Fibroblast of villous mesenchyme (primary cell): ENCODE results near the gene SPATA2L. TPM values are rescaled to one million over a fixed set of nuclear protein-coding genes. Genes with fewer than 3 reads are reported as not detected.
"Not testable (repeated sequence)": the region's sequence is repeated elsewhere in the genome, so short reads cannot be mapped to it uniquely, and the experiment has no call there.

Experiments
- DNase-seq: peaks from one replicate; pipeline ENCODE4 v3.0.0-alpha.2; 2010; ENCODE audit warnings: low read depth
- H3K4me3 ChIP-seq: 2 replicates; pipeline ENCODE4 v1.5.1; 2011; ENCODE audit warnings: low read depth, mild to moderate bottlenecking, low read length
- total RNA-seq: library from RNA; depleted of rRNA; stranded (reverse); fragments of >200 nt; gene quantifications from 2 replicates; pipeline ENCODE4 v1.2.3, GENCODE V29; 2012
- TF ChIP-seq, protein P1 (sequence below): IDR thresholded peaks from 2 replicates; pipeline ENCODE4 v1.5.1; 2012; ENCODE audit warnings: low read depth, mild to moderate bottlenecking, low read length; ENCODE audit not compliant: insufficient read depth

The SPATA2L gene
- total RNA-seq, 1 donor: 9.5 TPM

DNA sequence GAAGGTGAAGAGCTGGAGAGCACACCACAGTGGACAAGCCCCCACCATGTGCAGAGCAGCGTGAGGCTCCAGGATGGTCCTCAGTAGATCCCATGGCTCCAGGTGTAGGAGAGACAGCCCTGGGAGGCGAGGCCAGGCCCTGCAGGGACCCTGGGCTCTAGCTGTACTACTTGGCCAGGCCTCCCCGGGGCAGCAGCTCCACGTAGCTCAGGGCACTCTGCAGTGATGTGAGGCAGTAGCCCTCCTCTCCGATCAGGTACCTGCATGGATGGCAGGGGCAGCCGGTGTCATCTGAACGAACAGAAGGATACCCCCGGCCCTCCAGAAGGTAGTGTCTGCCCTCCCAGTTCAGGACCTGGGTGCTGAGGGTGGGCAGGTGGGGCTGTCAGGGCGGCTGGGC is 6.2 kb upstream of the SPATA2L start:
- TF ChIP-seq, protein P1, sequence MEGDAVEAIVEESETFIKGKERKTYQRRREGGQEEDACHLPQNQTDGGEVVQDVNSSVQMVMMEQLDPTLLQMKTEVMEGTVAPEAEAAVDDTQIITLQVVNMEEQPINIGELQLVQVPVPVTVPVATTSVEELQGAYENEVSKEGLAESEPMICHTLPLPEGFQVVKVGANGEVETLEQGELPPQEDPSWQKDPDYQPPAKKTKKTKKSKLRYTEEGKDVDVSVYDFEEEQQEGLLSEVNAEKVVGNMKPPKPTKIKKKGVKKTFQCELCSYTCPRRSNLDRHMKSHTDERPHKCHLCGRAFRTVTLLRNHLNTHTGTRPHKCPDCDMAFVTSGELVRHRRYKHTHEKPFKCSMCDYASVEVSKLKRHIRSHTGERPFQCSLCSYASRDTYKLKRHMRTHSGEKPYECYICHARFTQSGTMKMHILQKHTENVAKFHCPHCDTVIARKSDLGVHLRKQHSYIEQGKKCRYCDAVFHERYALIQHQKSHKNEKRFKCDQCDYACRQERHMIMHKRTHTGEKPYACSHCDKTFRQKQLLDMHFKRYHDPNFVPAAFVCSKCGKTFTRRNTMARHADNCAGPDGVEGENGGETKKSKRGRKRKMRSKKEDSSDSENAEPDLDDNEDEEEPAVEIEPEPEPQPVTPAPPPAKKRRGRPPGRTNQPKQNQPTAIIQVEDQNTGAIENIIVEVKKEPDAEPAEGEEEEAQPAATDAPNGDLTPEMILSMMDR: no peak
- H3K4me3 ChIP-seq: no peak overlapping the region

DNA sequence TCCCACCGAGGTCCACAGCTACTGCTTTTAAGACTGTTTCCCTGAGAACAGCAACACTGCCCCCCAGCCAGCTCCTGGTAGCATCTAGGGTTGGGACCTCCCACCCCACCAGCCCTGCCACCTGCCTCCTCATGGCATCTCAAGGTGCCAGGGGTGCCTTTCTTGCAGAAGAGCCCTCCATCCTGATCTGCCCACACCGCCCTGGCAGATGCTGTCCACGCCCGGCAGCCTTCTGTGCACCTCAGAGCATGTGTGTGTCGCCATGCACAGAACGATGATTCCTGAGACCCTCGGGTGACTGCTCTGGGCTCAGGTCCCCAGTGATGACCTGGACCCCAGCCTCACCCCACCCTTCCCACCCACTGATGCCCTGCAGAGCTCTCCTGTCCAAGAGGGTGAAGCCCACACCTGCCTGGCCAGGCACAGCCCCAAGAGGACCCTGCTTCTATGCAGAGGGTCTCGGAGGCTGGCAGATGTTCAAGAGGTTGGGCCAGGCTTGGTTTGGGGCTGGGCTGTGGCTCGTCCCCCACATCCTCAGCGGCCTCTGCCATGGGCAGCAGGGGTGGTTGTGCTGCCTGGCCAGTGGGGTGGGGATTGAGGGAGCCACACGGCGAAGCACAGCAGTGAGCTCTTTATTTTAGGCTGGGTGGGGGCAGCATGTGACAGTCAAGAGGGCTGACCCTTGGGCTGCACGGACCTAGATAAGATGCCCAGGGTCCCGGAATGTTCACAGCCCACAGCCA is 5.2 kb upstream of the SPATA2L start:
- TF ChIP-seq, protein P1: no peak
- DNase-seq: no peak

More for the DNA sequence above, 6.2 kb upstream of the SPATA2L start:
- no peak for DNase-seq

DNA sequence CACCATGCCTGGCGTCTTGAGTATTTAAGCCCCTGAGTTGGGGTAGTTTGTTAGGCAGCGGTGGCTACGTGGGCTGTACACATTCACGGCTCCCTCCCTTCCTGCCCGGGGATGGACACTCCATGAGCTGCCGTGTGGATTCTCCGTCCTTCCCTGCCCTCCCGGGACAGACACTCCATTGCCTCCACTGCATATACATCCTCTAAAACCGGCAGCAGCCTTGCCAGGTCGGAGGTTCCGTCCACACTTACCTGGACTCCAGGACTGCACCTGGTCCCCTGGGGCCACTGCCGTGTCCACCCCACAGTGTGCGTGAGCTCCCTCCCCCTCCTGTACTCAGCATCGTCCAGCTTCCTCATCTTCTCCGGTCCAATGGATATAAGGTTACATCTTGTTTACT is 3.5 kb upstream of the SPATA2L start:
- TF ChIP-seq, protein P1: no peak
- no peak for DNase-seq
- H3K4me3 ChIP-seq: no peak overlapping the region

More for the DNA sequence above, 5.2 kb upstream of the SPATA2L start:
- H3K4me3 ChIP-seq: no peak overlapping the region

DNA sequence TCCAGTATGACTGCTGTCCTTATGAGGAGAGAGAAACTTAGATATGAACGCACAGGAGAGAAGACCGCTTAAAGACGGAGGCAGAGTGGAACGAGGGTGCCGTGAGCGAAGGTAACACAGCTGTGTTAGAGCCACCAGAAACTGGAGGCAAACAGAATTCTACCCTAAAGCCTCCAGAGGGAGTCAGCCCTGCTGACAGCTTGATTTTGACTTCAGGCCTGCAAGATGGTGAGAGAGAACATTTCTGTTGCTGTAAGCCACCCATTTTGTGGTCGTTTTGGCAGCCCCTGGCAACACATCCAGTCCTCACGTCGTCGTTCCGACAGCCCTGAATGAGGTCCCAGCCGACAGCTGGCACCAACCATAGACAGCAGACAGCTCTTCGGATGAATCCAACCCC is 2.8 kb upstream of the SPATA2L start:
- DNase-seq: no peak
- no peak overlapping the region for H3K4me3 ChIP-seq
- TF ChIP-seq, protein P1: no peak

DNA sequence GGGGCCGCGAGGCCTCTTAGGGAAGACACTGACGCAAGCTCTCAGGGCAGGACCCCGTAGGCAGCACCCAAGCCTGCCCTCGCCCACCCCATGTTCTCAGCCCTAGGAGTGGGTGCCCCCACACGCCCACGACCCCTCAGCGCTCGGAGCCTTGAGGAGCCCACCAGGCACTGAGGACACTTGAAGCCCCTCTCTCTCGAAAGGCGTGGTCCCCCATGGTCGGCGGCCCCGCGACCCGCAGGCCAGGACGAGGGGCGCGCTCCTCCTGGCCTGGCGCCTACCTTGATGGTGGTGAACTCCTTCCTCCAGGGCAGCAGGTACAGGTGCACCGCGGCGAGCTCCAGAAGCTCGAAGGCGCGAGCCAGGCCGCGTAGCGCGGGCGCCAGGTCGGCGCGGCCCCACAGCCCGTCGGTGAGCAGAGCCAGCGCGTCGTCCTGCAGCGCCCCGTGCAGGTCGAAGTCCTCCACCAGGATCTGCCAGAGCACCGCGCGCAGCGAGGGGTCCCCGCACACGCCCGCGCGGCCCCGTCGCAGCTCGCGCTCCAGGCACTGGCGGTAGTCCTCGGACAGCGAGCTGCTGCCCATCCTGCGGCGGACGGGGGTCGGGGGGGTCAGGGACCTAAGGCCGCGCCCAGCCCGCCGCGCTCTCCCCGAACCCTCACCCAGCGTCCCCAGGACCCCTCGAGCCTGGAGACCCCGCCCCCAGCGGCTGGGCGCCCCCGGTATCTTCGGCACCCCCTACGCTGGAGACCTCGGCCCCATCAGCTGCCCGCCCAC is 668 bp downstream of the SPATA2L start:
- TF ChIP-seq, protein P1: peak; percentile 30
- H3K4me3 ChIP-seq: peak overlapping the region; percentile 80
- DNase-seq: peak; percentile 56

DNA sequence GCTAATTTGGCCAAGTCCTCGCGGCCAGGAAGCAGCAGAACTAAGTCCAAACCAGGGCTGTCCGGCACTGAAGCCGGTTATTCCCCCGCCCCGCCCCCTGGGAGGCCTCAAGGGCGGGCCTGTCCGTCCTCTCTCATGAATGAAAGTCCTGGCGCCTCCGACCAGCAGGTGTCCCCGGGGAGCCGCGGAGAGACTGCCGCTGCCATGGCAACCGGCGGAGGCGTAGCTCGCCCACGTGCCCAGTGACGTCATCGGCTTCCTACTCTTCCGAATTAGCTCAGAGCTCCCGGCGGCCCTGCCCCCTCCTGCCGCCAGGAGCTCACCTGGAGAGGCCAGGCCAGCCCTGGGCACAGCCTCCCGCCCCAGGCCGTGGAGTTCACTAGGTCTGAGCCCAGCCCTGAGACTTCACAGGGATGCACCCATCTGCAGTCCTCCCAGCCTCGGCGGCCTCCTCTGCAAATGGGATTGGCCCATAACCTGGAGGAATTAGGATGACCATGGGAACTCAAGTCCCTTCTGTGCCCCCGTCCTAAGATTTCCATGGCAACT is 1.3 kb downstream of the SPATA2L start:
- TF ChIP-seq, protein P1: peak; percentile 69
- H3K4me3 ChIP-seq: peak overlapping the region; percentile 80

DNA sequence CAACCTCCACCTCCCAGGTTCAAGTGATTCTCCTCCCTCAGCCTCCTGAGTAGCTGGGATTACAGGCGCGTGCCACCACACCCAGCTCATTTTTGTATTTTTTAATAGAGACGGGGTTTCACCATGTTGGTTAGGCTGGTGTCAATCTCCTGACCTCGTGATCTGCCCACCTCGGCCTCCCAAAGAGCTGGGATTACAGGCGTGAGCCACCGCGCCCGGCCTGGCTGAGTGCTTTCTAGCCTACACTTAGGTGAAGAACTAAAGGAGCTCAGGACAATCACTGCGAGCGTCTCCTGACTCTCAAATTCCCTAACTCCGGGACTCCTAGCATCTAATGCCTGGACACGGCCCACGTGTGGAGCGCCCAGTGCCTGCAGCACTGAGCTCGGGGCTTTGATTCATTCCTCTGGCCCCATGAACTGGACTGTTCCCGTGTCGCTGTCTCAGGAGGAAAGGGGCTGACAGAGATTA is 1.8 kb downstream of the SPATA2L start:
- peak overlapping the region; percentile 36 for H3K4me3 ChIP-seq
- DNase-seq: not testable (repeated sequence)

More for the DNA sequence above, 1.3 kb downstream of the SPATA2L start:
- DNase-seq: peak; percentile 99

DNA sequence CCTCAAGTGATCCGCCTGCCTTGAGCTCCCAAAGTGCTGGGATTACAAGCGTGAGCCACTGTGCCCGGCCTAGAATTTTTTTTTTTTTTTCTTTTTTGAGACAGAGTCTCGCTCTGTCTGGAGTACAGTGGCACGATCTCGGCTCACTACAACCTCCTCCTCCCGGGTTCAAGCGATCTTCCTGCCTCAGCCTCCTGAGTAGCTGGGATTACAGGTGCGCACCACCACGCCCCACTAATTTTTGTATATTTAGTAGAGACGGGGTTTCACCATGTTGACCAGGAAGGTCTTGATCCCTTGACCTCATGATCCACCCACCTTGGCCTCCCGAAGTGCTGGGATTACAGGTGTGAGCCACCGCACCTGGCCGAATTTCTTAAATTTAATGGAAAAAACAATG is 2.8 kb downstream of the SPATA2L start:
- not testable (repeated sequence) for DNase-seq, H3K4me3 ChIP-seq
